NOMO-1 treated with dmso at 0.1 percent for 144 hours (cell line): ENCODE results near the gene GRK5.
"Not testable (repeated sequence)": the region's sequence is repeated elsewhere in the genome, so short reads cannot be mapped to it uniquely, and the experiment has no call there.

ENCODE experiments used
- DNase-seq: peaks from one replicate; lab custom pipeline; 2025; ENCODE audit not compliant: unreplicated experiment; lab: John Stamatoyannopoulos, UW

The GRK5 gene

GRCh38 chr10:119221201-119221600 lies 13.8 kb downstream of the GRK5 start:
- no peak for DNase-seq

GRCh38 chr10:119221666-119222065 lies 14.3 kb downstream of the GRK5 start:
- DNase-seq = no peak

DNA sequence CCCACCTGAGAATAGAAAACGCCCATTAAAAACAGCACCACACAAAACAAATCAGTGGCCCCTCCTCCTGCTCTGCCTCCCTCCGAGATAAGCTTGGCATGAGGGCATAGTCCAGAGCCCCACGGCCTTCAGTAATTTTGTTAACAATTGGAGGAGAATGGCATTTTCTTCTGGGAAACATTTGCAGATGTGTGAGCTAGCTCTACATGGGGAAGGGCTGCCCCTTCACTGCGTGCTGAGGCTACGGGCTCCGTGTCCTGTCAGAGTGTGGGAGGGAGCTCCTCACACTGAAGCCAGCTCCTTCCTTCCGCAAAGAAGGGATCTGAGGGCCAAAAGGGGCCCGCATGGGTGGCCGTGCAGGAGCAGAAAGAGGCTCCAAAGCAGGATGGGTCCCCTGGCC lies 15.2 kb downstream of the GRK5 start:
- DNase-seq = no peak

DNA sequence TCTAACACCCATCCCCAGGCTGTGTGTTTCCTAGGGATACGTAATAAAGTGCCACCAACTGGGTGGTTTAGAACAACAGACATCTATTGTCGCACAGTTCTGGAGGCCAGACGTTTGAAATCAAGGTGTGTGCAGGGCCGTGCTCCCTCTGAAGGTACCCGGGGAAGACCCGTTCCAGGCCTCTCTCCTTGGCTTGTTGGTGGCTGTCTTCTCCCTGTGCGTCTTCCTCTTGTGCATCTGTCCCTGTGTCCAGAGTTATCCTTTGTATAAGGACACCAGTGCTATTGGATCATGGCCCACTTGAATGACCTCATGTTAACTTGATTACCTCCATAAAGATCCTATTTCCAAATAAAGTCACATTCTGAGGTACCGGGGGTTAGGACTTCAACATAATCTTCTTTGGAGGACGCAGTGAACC lies 15.6 kb downstream of the GRK5 start:
- DNase-seq = no peak

- no peak for DNase-seq
Observed at GRCh38 chr10:119225083-119225658, 17.8 kb downstream of the GRK5 start.

DNA sequence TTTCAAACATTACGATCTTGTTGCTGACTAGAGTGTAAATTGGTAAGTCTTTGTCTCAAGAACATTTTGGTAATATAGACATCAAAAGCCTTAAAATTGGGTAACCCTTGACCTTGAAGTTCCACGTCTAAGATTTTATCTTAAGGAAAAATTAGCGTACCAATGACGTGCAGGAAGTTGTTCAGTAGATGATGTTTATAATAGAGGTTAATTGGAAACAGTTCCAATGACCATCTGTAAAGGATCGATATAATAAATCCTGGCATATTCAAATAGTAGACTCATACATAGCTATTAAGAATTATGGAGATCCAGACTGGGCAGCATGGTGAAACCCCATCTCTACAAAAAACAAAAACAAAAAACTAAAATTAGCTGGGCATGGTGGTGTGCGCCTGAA lies 20.5 kb downstream of the GRK5 start:
- DNase-seq = no peak

GRCh38 chr10:119231654-119232053 lies 24.3 kb downstream of the GRK5 start:
- DNase-seq = no peak

DNA sequence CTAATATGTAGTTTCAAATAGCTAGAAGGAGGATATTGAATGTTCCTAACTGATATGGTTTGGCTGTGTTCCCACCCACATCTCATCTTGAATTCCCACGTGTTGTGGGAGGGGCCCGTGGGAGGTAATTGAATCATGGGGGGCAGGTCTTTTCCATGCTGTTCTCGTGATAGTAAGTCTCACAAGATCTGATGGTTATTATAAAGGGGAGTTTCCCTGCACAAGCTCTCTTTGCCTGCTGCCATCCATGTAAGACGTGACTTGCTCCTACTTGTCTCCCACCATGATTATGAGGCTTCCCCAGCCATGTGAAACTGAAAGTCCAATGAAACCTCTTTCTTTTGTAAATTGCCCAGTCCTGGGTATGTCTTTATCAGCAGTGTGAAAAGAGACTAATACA lies 25.1 kb downstream of the GRK5 start:
- DNase-seq = not testable (repeated sequence)

GRCh38 chr10:119233123-119233820 lies 25.9 kb downstream of the GRK5 start:
- no peak for DNase-seq

DNA sequence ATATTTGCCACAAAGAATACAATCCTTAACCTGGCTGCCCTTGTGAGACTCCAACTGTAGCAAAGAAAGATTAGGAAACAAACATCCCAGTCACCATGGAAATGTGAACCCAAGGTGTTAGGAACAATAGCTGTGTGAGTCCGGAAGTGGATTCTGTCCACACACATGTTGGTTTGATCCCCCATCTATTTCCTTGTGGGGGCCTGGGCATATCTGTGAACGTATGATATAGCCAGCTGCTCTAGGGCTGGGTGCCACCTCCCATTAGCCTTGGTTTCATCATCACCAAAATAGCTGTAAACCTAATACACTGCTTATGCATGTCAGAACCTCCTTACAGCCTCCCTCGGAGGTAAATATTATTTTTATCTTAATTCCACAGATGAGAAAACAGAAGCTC lies 26.4 kb downstream of the GRK5 start:
- no peak for DNase-seq

DNA sequence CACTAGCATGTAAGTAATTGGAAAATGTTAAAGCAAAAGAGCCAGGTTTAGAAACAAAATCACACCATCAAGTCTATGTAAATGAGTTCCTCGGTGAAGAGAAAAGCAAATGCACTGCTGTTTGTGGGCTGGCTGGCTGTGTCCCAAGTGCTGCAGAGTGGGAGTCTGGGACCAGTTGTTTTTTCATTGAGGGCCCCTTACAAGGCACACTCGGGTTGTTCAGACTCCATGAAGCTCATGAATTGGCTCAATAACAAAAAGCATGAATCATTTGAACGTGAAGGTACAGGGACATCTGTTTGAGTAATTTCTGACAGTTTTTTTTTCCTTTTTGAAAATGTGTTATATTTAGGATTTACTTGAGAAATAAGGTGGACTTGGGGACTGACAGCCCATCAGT lies 28.0 kb downstream of the GRK5 start:
- no peak for DNase-seq

DNA sequence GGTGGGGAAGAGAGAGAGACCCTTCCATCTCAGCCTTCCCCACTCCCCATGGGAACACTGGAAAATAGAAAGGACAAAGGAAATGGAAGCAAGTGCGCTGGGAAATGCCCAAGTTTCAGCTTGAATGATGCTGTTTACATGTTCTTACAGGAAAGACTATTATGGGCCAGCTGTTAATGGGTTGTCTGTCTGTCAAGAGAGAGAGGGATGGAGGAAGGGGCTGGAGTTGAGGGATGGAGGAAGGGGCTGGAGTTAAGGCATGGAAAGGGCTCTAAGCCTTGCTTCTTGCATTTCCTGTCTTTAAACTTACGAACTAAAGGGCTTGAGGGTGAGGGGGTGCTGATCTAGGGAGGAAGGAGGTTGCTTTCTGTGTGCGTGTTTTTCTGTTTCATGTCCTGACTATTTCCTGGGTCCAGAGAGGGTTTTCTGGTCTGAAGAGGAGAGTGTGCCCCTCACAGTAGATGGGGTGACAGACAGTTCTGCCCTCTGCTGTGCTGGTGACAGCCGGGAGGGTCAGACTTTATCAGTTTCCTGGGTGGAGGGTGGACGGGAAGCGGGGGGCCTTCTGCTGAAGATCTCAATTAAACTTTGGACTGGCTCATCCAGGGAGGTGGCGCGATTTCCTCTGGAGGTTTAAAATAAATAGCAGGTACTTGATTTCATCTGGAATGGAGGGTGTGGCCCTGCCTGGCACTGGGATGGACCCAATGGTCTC lies 30.5 kb downstream of the GRK5 start:
- DNase-seq = no peak

DNA sequence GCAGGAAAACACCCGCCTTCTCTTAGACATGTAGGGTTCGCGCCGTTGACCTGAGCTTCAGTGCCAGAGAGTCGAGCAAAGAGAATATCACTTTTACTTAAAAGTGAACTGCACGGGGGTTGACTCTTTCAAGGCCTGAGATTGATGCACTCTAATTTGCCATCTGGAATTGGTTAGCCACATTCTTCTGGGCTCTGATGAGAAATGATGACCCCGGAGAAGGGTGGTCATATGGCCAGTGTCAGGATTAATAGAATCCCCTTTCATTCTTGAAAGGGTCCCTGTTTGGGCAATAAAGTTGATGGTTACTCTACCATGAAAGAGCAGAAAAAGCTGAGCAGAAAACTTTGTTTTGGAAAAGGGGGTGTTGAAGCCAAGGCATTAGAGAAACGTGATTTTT lies 31.2 kb downstream of the GRK5 start:
- no peak for DNase-seq

DNA sequence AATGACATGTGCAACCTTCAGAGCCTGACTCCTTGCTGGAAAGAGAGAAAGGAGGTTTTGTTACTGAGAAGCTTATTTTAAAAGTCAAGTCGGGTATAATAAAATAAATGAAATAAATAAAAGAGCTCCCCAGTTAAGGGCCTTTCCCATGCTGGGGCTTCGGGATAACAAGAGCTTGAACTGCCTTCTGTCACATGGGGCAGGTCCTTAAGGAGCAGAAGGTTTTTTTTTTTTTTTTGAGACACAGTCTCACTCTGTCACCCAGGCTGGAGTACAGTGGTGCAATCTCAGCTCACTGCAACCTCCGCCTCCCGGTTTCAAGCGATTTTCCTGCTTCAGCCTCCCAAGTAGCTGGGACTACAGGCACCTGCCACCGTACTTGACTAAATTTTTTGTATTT lies 31.6 kb downstream of the GRK5 start:
- DNase-seq = not testable (repeated sequence)

GRCh38 chr10:119239630-119240029 lies 32.3 kb downstream of the GRK5 start:
- DNase-seq = not testable (repeated sequence)

GRCh38 chr10:119241066-119241465 lies 33.7 kb downstream of the GRK5 start:
- DNase-seq = no peak

GRCh38 chr10:119242186-119242585 lies 34.8 kb downstream of the GRK5 start:
- no peak for DNase-seq

DNA sequence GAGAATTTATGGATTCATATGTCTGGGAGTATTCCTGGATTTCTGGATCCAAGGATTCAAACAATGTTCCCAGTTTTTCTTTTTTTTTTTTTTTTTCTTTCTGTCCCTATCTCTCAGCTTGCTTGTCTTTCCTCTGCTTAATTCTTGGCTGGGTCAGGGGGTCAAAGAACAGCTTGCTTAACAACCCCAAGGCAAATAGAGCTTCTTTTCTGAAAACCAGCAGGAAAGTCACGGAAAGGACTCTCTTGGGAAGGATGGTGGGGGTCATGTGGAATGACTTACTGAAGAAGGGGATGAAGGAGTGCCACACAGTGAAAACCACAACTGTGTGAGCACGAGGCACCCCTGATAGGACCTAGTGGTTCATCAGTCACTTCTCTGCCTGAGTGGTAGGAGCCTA lies 36.1 kb downstream of the GRK5 start:
- DNase-seq = no peak

- no peak for DNase-seq
Observed at GRCh38 chr10:119243967-119244366, 36.6 kb downstream of the GRK5 start.

GRCh38 chr10:119245272-119245671 lies 37.9 kb downstream of the GRK5 start:
- no peak for DNase-seq

- no peak for DNase-seq
Observed at GRCh38 chr10:119246862-119247549, 39.6 kb downstream of the GRK5 start.

DNA sequence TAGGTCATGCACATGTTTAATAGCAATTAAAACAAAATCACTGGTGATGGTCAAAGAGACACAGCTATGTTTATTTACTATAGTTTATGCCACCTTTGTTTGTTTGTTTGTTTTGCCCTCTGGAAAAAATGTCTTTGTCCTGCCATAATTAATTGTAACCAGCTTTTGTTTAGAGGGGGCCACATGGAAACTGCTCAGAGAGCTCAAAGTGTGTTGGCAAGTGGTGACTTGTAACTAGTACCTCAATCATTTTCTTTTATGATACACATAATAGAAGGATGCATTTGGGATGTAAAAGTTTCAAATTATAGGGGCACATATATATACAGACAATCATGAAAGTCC lies 40.2 kb downstream of the GRK5 start:
- DNase-seq = no peak
